OCI-LY7 (cell line): ENCODE data around the gene ANKRD13B. TPM values are rescaled to one million over a fixed set of nuclear protein-coding genes. Genes with fewer than 3 reads are reported as not detected.

Experiments
- BruUV-seq: library from RNA; stranded (reverse); fragments of 400-500 nt; replicated peaks from 2 replicates; lab custom pipeline; 2021; lab: Mats Ljungman, UMichigan
- CTCF ChIA-PET: fragments of 300-600 bp; sonication (Branson Sonifier 250); formaldehyde crosslinking; loops from one replicate; lab custom pipeline; 2022; ENCODE audit warnings: antibody characterized with exemption; ENCODE audit not compliant: unreplicated experiment; lab: Charles Lee
- POLR2A ChIA-PET: fragments of 300-600 bp; sonication (Branson Sonifier 250); formaldehyde crosslinking; loops from one replicate; lab custom pipeline; 2022; ENCODE audit warnings: antibody characterized with exemption; lab: Charles Lee
- DNase-seq: peaks from one replicate; pipeline ENCODE4 v3.0.0-alpha.2; 2015; ENCODE audit warnings: low spot score
- H2AFZ ChIP-seq: fragments of 200-600 bp; sonication (generic), shearing (Covaris generic); 2 replicates; pipeline ENCODE4 v1.6.1; 2014; ENCODE audit warnings: mild to moderate bottlenecking, antibody characterized with exemption, low read length, moderate library complexity
- H3K27ac ChIP-seq: fragments of 200-600 bp; sonication (generic); 2 replicates; pipeline ENCODE4 v1.5.1; 2014; ENCODE audit warnings: mixed run types, low read depth, mild to moderate bottlenecking, moderate library complexity, low read length, inconsistent platforms; ENCODE audit not compliant: poor library complexity, severe bottlenecking
- H3K36me3 ChIP-seq: fragments of 200-600 bp; sonication (generic); 2 replicates; pipeline ENCODE4 v1.6.1; 2014; ENCODE audit warnings: mild to moderate bottlenecking, antibody characterized with exemption, low read length, moderate library complexity, mixed read lengths; ENCODE audit not compliant: insufficient read depth
- H3K4me1 ChIP-seq: fragments of 200-600 bp; sonication (generic); 2 replicates; pipeline ENCODE4 v1.5.1; 2014; ENCODE audit warnings: mild to moderate bottlenecking, low read length; ENCODE audit not compliant: insufficient read depth, poor library complexity, severe bottlenecking
- H3K4me2 ChIP-seq: fragments of 200-600 bp; sonication (generic); 2 replicates; pipeline ENCODE4 v1.6.1; 2014; ENCODE audit warnings: mild to moderate bottlenecking, low read length
- H3K4me3 ChIP-seq: fragments of 200-600 bp; sonication (generic); 2 replicates; pipeline ENCODE4 v1.5.1; 2014; ENCODE audit warnings: mild to moderate bottlenecking, low read depth, low read length; ENCODE audit not compliant: poor library complexity, severe bottlenecking
- H3K79me2 ChIP-seq: fragments of 200-600 bp; sonication (generic); 2 replicates; pipeline ENCODE4 v1.6.1; 2016; ENCODE audit warnings: low read depth, mild to moderate bottlenecking, low read length, moderate library complexity, mixed read lengths; ENCODE audit not compliant: insufficient read depth
- H3K9me2 ChIP-seq: fragments of 200-600 bp; sonication (generic); 2 replicates; pipeline ENCODE4 v1.6.1; 2016; ENCODE audit warnings: mild to moderate bottlenecking, low read length, mixed read lengths; ENCODE audit not compliant: insufficient read depth
- H3K9me3 ChIP-seq: fragments of 200-600 bp; sonication (generic); 2 replicates; pipeline ENCODE4 v1.6.1; 2014; ENCODE audit warnings: mild to moderate bottlenecking, mixed run types, low read length, mixed read lengths
- H4K20me1 ChIP-seq: fragments of 200-600 bp; sonication (generic); 2 replicates; pipeline ENCODE4 v1.6.1; 2014; ENCODE audit warnings: mild to moderate bottlenecking, antibody characterized with exemption, low read length, moderate library complexity, mixed read lengths; ENCODE audit not compliant: insufficient read depth
- EZH2phosphoT487 ChIP-seq: fragments of 200-600 bp; sonication (generic); IDR thresholded peaks from 2 replicates; pipeline ENCODE4 v1.6.1; 2018; ENCODE audit warnings: low read depth, borderline replicate concordance, mild to moderate bottlenecking, mixed run types, antibody characterized with exemption, low read length, moderate library complexity, mixed read lengths
- intact Hi-C: fragments of 100-400 bp; cut with micrococcal nuclease; formaldehyde crosslinking; loops from one replicate; pipeline ENCODE4 v1.10.0; 2022; ENCODE audit not compliant: unreplicated experiment
- total RNA-seq, 2 experiments: library from RNA; depleted of rRNA in 1 of 2; stranded (reverse); fragments of >200 nt in 1 of 2; shearing (Covaris generic) in 1 of 2; gene quantifications; 2 replicates each; pipeline ENCODE4 v1.2.3, GENCODE V29; 2014 to 2022
- TF ChIP-seq, protein P1 (sequence below): fragments of 200-600 bp; sonication (generic); conservative IDR thresholded peaks from 2 replicates; pipeline ENCODE4 v1.5.1; 2014; ENCODE audit warnings: mild to moderate bottlenecking, antibody characterized with exemption, low read length, moderate library complexity, mixed read lengths

ANKRD13B gene
- total RNA-seq, 2 experiments from 2014 or later: 22.8 to 30.5 TPM

- ChIA-PET POLR2A (interaction anchor here (0.5 to 1.5 kb wide), 3 partner anchors 10 to 1375 kb away, joined by 3 to 4 read pairs (median 3); no protein-coding TSS in a partner anchor), CTCF (interaction anchor here (0.9 to 1.3 kb wide), 2 partner anchors 10 to 28 kb away, joined by 3 read pairs; no protein-coding TSS in a partner anchor)
- peak; percentile 61 for DNase-seq
- intact Hi-C loops: no loop called here
- H3K4me1 ChIP-seq: peaks cover 71% of the 10 kb centered on the region
- no peaks in the 10 kb centered on the region for H3K9me2 ChIP-seq
- H3K36me3 ChIP-seq: no peaks in the 10 kb centered on the region
- no peak overlapping the region for H2AFZ ChIP-seq
- no peaks in the 10 kb centered on the region for H3K9me3 ChIP-seq
- H3K27ac ChIP-seq: peak overlapping the region; percentile 13
- H3K4me3 ChIP-seq: peak overlapping the region; percentile 77
- H3K79me2 ChIP-seq: peaks cover 46% of the 10 kb centered on the region
- no TSS peak for BruUV-seq
- H4K20me1 ChIP-seq: peaks cover 5% of the 10 kb centered on the region; the same call in 1 of the 2 replicates
- peak overlapping the region; percentile 93 for H3K4me2 ChIP-seq
- TF ChIP-seq EZH2phosphoT487: no peak
- TF ChIP-seq, protein P1, sequence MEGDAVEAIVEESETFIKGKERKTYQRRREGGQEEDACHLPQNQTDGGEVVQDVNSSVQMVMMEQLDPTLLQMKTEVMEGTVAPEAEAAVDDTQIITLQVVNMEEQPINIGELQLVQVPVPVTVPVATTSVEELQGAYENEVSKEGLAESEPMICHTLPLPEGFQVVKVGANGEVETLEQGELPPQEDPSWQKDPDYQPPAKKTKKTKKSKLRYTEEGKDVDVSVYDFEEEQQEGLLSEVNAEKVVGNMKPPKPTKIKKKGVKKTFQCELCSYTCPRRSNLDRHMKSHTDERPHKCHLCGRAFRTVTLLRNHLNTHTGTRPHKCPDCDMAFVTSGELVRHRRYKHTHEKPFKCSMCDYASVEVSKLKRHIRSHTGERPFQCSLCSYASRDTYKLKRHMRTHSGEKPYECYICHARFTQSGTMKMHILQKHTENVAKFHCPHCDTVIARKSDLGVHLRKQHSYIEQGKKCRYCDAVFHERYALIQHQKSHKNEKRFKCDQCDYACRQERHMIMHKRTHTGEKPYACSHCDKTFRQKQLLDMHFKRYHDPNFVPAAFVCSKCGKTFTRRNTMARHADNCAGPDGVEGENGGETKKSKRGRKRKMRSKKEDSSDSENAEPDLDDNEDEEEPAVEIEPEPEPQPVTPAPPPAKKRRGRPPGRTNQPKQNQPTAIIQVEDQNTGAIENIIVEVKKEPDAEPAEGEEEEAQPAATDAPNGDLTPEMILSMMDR: no peak
Measured at GRCh38 chr17:29588562-29589411, 4.1 kb upstream of the ANKRD13B start.

GRCh38 chr17:29589524-29590410, 3.2 kb upstream of the ANKRD13B start, which contains the start of gene GIT1:
Gene GIT1, minus strand, starts transcription at chr17:29589648. Its CDS starts 270 bp downstream, at chr17:29589378.
- intact Hi-C loops: loop anchor here (1.0 kb wide), 2 partner anchors 21 to 295 kb away; partner anchors contain the start of genes NUFIP2 and TP53I13
- peaks cover 44% of the 10 kb centered on the region for H3K79me2 ChIP-seq
- CTCF ChIA-PET: interaction anchor here (0.9 kb wide), 1 partner anchor 11 kb away, joined by 3 read pairs; no protein-coding TSS in a partner anchor
- H3K9me2 ChIP-seq: no peaks in the 10 kb centered on the region
- DNase-seq: peak; percentile 92
- no peaks in the 10 kb centered on the region for H3K9me3 ChIP-seq
- TF ChIP-seq EZH2phosphoT487: no peak
- TF ChIP-seq, protein P1: 0 out of 2 replicates have a peak, but pooled peaks have one; percentile 4
- POLR2A ChIA-PET: no interaction called here
- H3K36me3 ChIP-seq: no peaks in the 10 kb centered on the region
- BruUV-seq: no TSS peak
- H3K4me2 ChIP-seq: peak within 1 kb of the TSS; percentile 99
- peak within 1 kb of the TSS; percentile 87 for H2AFZ ChIP-seq
- H4K20me1 ChIP-seq: peaks cover 12% of the 10 kb centered on the region; the same call in 1 of the 2 replicates
- H3K4me1 ChIP-seq: peaks cover 68% of the 10 kb centered on the region
- peak within 1 kb of the TSS; percentile 79 for H3K4me3 ChIP-seq
- H3K27ac ChIP-seq: peak within 1 kb of the TSS; percentile 61
